GM13976 (cell line): ENCODE results near the gene SPOCK1.

ENCODE experiments used
- DNase-seq: peaks from one replicate; pipeline ENCODE4 v3.0.0; 2012; ENCODE audit warnings: low spot score
- CTCF ChIP-seq: IDR thresholded peaks from 2 replicates; pipeline ENCODE4 v1.5.1; 2012; ENCODE audit warnings: borderline replicate concordance, mild to moderate bottlenecking; ENCODE audit not compliant: insufficient read depth; ENCODE audit errors: extremely low read depth, missing control alignments, control extremely low read depth
- in situ Hi-C: fragments of 300-500 bp; cut with MboI; formaldehyde crosslinking; loops from one replicate; pipeline ENCODE4 v1.12.0; 2022; ENCODE audit warnings: low sequenced_read_pairs, mixed read lengths, inconsistent platforms; ENCODE audit not compliant: unreplicated experiment

The SPOCK1 gene

GRCh38 chr5:137054335-137054734, 444.8 kb downstream of the SPOCK1 start:
- TF ChIP-seq CTCF, result no peak
- no peak for DNase-seq
- in situ Hi-C loops, result no loop called here

GRCh38 chr5:137051161-137051560, 448.0 kb downstream of the SPOCK1 start:
- in situ Hi-C loops, result no loop called here
- DNase-seq, result no peak
- TF ChIP-seq CTCF, result no peak

- no peak for TF ChIP-seq CTCF
- DNase-seq, result no peak
- in situ Hi-C loops, result no loop called here
Observed at GRCh38 chr5:137040641-137041340, 458.3 kb downstream of the SPOCK1 start.

- in situ Hi-C loops, result no loop called here
- DNase-seq, result no peak
- no peak for TF ChIP-seq CTCF
Observed at GRCh38 chr5:137040024-137040423, 459.1 kb downstream of the SPOCK1 start.

GRCh38 chr5:137037848-137038247, 461.3 kb downstream of the SPOCK1 start:
- in situ Hi-C loops, result no loop called here
- TF ChIP-seq CTCF, result no peak
- DNase-seq, result no peak

GRCh38 chr5:137036640-137037039, 462.5 kb downstream of the SPOCK1 start:
- in situ Hi-C loops, result no loop called here
- DNase-seq, result no peak
- TF ChIP-seq CTCF, result no peak
